Progenitor cell of endocrine pancreas (in vitro differentiated cells): ENCODE results near the gene KIAA0753. TPM values are rescaled to one million over a fixed set of nuclear protein-coding genes. Genes with fewer than 3 reads are reported as not detected.
A peak's percentile ranks its signal among the peaks of the same experiment; 100 is the strongest.

Experiments
- DNase-seq: peaks from one replicate; pipeline ENCODE4 v3.0.0; 2021; ENCODE audit warnings: low spot score; ENCODE audit not compliant: unreplicated experiment
- H3K27ac Mint-ChIP-seq: 2 replicates; pipeline ENCODE4 v1.8.0; 2021; ENCODE audit warnings: mild to moderate bottlenecking, moderate library complexity, mixed read lengths
- H3K27me3 Mint-ChIP-seq: 2 replicates; pipeline ENCODE4 v1.8.0; 2021; ENCODE audit warnings: mixed read lengths
- H3K36me3 Mint-ChIP-seq: 2 replicates; pipeline ENCODE4 v1.8.0; 2022; ENCODE audit warnings: mixed read lengths; ENCODE audit not compliant: insufficient read depth
- H3K4me1 Mint-ChIP-seq: 2 replicates; pipeline ENCODE4 v1.8.0; 2021; ENCODE audit warnings: low read depth, mixed read lengths
- H3K4me3 Mint-ChIP-seq: 2 replicates; pipeline ENCODE4 v1.8.0; 2021; ENCODE audit warnings: low read depth, mild to moderate bottlenecking, moderate library complexity, mixed read lengths
- H3K9me3 Mint-ChIP-seq: 2 replicates; pipeline ENCODE4 v1.8.0; 2021; ENCODE audit warnings: low read depth, mixed read lengths
- CTCF ChIP-seq: fragments of 200-600 bp; sonication (generic); IDR thresholded peaks from one replicate; pipeline ENCODE4 v1.5.0; 2021; ENCODE audit warnings: antibody characterized with exemption, mild to moderate bottlenecking; ENCODE audit not compliant: unreplicated experiment
- total RNA-seq: library from RNA; stranded (reverse); gene quantifications from 2 replicates; pipeline ENCODE4 v1.2.1, GENCODE V29; 2021

KIAA0753 gene
- total RNA-seq, 1 donor from 2014 or later, result 55.9 TPM

- H3K27me3 Mint-ChIP-seq, result peaks cover 42% of the 10 kb centered on the region
- TF ChIP-seq CTCF, result no peak
- H3K4me3 Mint-ChIP-seq, result no peak overlapping the region
- no peaks in the 10 kb centered on the region for H3K36me3 Mint-ChIP-seq
- no peak for DNase-seq
- H3K9me3 Mint-ChIP-seq, result no peaks in the 10 kb centered on the region
- H3K4me1 Mint-ChIP-seq, result peaks cover 10% of the 10 kb centered on the region
- H3K27ac Mint-ChIP-seq, result no peak overlapping the region
Measured at GRCh38 chr17:6551869-6552531, 88.5 kb downstream of the KIAA0753 start.

- H3K27ac Mint-ChIP-seq, result no peak overlapping the region
- no peak for DNase-seq
- H3K9me3 Mint-ChIP-seq, result no peaks in the 10 kb centered on the region
- TF ChIP-seq CTCF, result no peak
- H3K36me3 Mint-ChIP-seq, result no peaks in the 10 kb centered on the region
- peaks cover 7% of the 10 kb centered on the region for H3K4me1 Mint-ChIP-seq
- H3K27me3 Mint-ChIP-seq, result peaks cover 39% of the 10 kb centered on the region
- no peak overlapping the region for H3K4me3 Mint-ChIP-seq
Measured at GRCh38 chr17:6551356-6551755, 89.2 kb downstream of the KIAA0753 start.

GRCh38 chr17:6549384-6550036 lies 91.0 kb downstream of the KIAA0753 start:
- Mint-ChIP-seq H3K9me3 (no peaks in the 10 kb centered on the region), H3K4me1 (peaks cover 3% of the 10 kb centered on the region), H3K36me3 (no peaks in the 10 kb centered on the region), H3K4me3 (no peak overlapping the region), H3K27ac (no peak overlapping the region), H3K27me3 (peaks cover 39% of the 10 kb centered on the region)
- TF ChIP-seq CTCF, result no peak
- no peak for DNase-seq

DNA sequence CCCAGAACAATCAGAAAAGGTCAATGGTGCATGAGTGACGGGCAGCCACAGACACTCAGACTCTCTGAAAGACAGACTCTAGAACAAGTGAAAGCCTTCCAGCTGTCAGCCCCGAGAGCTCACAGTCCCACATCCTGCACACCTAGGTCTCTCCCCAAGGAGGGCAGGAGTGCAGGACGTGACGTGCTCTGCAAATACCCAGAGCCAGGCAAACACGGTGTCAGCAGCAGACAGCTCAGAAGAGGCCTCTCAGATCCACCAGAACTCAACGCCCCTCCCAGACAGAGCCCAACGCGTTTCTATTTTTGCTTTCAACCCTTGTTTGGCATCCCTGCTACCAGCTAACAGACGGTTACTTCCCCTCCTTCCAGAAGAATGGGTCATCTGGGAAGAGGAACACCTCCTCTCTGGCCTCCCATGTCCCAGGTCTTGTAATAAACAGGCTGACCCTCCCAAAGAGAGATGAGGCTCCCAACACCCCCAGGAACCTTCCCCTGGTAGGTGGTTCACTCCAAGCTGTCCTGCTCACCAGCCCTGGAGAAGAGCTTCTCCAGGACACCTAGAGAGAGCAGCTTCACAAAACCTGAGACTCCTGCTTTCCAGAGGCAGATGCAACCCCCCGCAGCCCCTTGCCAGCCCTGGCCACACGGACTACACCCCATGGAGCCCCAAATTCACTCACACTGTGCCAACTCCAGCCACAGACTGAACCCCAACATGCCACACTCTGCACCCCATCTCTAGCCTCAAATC lies 91.8 kb downstream of the KIAA0753 start:
- Mint-ChIP-seq H3K4me3 (no peak overlapping the region), H3K27ac (peak overlapping the region; percentile 53), H3K36me3 (no peaks in the 10 kb centered on the region)

More for the DNA sequence above, 91.8 kb downstream of the KIAA0753 start:
- Mint-ChIP-seq H3K27me3 (peaks cover 32% of the 10 kb centered on the region), H3K4me1 (peaks cover 3% of the 10 kb centered on the region), H3K9me3 (no peaks in the 10 kb centered on the region)
- no peak for DNase-seq
- no peak for TF ChIP-seq CTCF
